Effector CD8-positive, alpha-beta T cell (primary cell): ENCODE data around the gene KREMEN2.
A peak's percentile ranks its signal among the peaks of the same experiment; 100 is the strongest.

Source experiments
- DNase-seq: peaks from one replicate; lab custom pipeline; 2025; lab: John Stamatoyannopoulos, UW

Gene KREMEN2

GRCh38 chr16:2980227-2981176, 16.4 kb downstream of the KREMEN2 start, which contains the start of gene PKMYT1:
TSS of gene PKMYT1 (minus strand) at chr16:2980446. CDS start at chr16:2979657, 789 bp downstream.
- peak; percentile 90 for DNase-seq

- no peak for DNase-seq
Measured at GRCh38 chr16:2981177-2981898, 17.3 kb downstream of the KREMEN2 start.

- DNase-seq, result no peak
Measured at GRCh38 chr16:2981899-2982250, 17.8 kb downstream of the KREMEN2 start.

- DNase-seq, result no peak
Measured at GRCh38 chr16:2982402-2982801, 18.3 kb downstream of the KREMEN2 start.

GRCh38 chr16:2983706-2984136, 19.6 kb downstream of the KREMEN2 start:
- peak; percentile 54 for DNase-seq

- DNase-seq, result no peak
Measured at GRCh38 chr16:2985462-2985861, 21.4 kb downstream of the KREMEN2 start.

- DNase-seq, result no peak
Measured at GRCh38 chr16:2985893-2986355, 21.8 kb downstream of the KREMEN2 start.

GRCh38 chr16:2986623-2987188, 22.6 kb downstream of the KREMEN2 start:
- no peak for DNase-seq

GRCh38 chr16:2987286-2987685, 23.2 kb downstream of the KREMEN2 start:
- no peak for DNase-seq

GRCh38 chr16:2987833-2988232, 23.8 kb downstream of the KREMEN2 start:
- no peak for DNase-seq

- no peak for DNase-seq
Measured at GRCh38 chr16:2988590-2989099, 24.6 kb downstream of the KREMEN2 start.

GRCh38 chr16:2990891-2991290, 26.8 kb downstream of the KREMEN2 start:
- DNase-seq, result no peak

- no peak for DNase-seq
Measured at GRCh38 chr16:2991566-2992261, 27.6 kb downstream of the KREMEN2 start.

- no peak for DNase-seq
Measured at GRCh38 chr16:2992383-2993081, 28.5 kb downstream of the KREMEN2 start.

GRCh38 chr16:2996298-2996697, 32.2 kb downstream of the KREMEN2 start:
- DNase-seq, result no peak

GRCh38 chr16:2999929-3000328, 35.9 kb downstream of the KREMEN2 start:
- no peak for DNase-seq

- DNase-seq, result no peak
Measured at GRCh38 chr16:3000540-3000939, 36.5 kb downstream of the KREMEN2 start.

GRCh38 chr16:3001316-3001715, 37.2 kb downstream of the KREMEN2 start:
- no peak for DNase-seq

GRCh38 chr16:3003582-3004270, 39.7 kb downstream of the KREMEN2 start:
- DNase-seq, result peak; percentile 90

GRCh38 chr16:3004319-3004718, 40.2 kb downstream of the KREMEN2 start:
- DNase-seq, result no peak
